HepG2 (cell line): ENCODE measurements around the gene HECTD2. TPM values are rescaled to one million over a fixed set of nuclear protein-coding genes. Genes with fewer than 3 reads are reported as not detected.

ENCODE experiments used
- FOXA3 ChIP-seq: IDR thresholded peaks from 2 replicates; pipeline ENCODE4 v1.6.1; 2016; ENCODE audit warnings: missing genetic modification reagents, missing compliant biosample characterization
- FOXK1 ChIP-seq: sonication (generic); formaldehyde crosslinking; IDR thresholded peaks from 2 replicates; pipeline ENCODE4 v1.4.0; 2020; ENCODE audit warnings: low read depth, missing genetic modification reagents, borderline replicate concordance
- HIVEP1 ChIP-seq: sonication (generic); formaldehyde crosslinking; IDR thresholded peaks from 2 replicates; pipeline ENCODE4 v1.4.0; 2020; ENCODE audit warnings: mild to moderate bottlenecking, missing genetic modification reagents
- KLF16 ChIP-seq, 2 experiments: sonication (generic) in 1 of 2; formaldehyde crosslinking in 1 of 2; IDR thresholded peaks; 2 replicates each; pipeline versions ENCODE4 v1.6.1 to v1.8.0; 2016 to 2023; ENCODE audit warnings: missing genetic modification reagents in 2 of 2, missing compliant biosample characterization in 1 of 2
- NFIB ChIP-seq: sonication (generic); formaldehyde crosslinking; IDR thresholded peaks from 2 replicates; pipeline ENCODE4 v1.9.0; 2021; ENCODE audit warnings: missing genetic modification reagents, mild to moderate bottlenecking, borderline replicate concordance
- WIZ ChIP-seq: sonication (generic); formaldehyde crosslinking; IDR thresholded peaks from 2 replicates; pipeline ENCODE4 v1.5.1; 2020; ENCODE audit warnings: mild to moderate bottlenecking, missing genetic modification reagents
- ZNF703 ChIP-seq: sonication (generic); formaldehyde crosslinking; IDR thresholded peaks from 2 replicates; pipeline ENCODE4 v1.5.1; 2020; ENCODE audit warnings: missing genetic modification reagents, mild to moderate bottlenecking, moderate library complexity, borderline replicate concordance
- ZNF747 ChIP-seq: sonication (generic); formaldehyde crosslinking; IDR thresholded peaks from 2 replicates; pipeline ENCODE4 v1.8.1; 2023; ENCODE audit warnings: missing genetic modification reagents, mild to moderate bottlenecking, borderline replicate concordance
- ZNF777 ChIP-seq: sonication (generic); formaldehyde crosslinking; IDR thresholded peaks from 2 replicates; pipeline ENCODE4 v1.4.0; 2020; ENCODE audit warnings: missing genetic modification reagents
- ZNF816 ChIP-seq: sonication (generic); formaldehyde crosslinking; IDR thresholded peaks from 2 replicates; pipeline ENCODE4 v1.8.0; 2022; ENCODE audit warnings: missing genetic modification reagents, mild to moderate bottlenecking, borderline replicate concordance
- polyA plus RNA-seq, 8 experiments: library from polyadenylated mRNA; depleted of rRNA in 3 of 8; stranded (reverse) in 7 of 8; unstranded in 1 of 8; fragments of >200 nt; fragmentation: Illumina TruSeq in 4 of 8; extraction: Trizol in 4 of 8; gene quantifications; 2 replicates each; pipeline versions ENCODE4 v1.2.1 to v1.2.3, GENCODE V29; 2011 to 2016; ENCODE audit warnings: low read depth in 4 of 8, missing spikeins in 1 of 8, mixed read lengths in 1 of 8; ENCODE audit not compliant: insufficient read depth in 1 of 8
- total RNA-seq, 5 experiments: library from RNA; depleted of rRNA; stranded (reverse); fragments of >200 nt; fragmentation: Illumina TruSeq; extraction: Trizol; gene quantifications; 2 replicates each; pipeline ENCODE4 v1.2.3, GENCODE V29; 2016; ENCODE audit warnings: low read depth in 1 of 5
- TF ChIP-seq, protein P1 (sequence below): sonication (generic); formaldehyde crosslinking; IDR thresholded peaks from 2 replicates; pipeline ENCODE4 v1.5.0; 2020; ENCODE audit warnings: mild to moderate bottlenecking, missing genetic modification reagents
- TF ChIP-seq, protein P2 (sequence below): sonication (generic); formaldehyde crosslinking; IDR thresholded peaks from 2 replicates; pipeline ENCODE4 v1.5.1; 2020; ENCODE audit warnings: mild to moderate bottlenecking, missing genetic modification reagents, moderate library complexity
- TF ChIP-seq, protein P3 (sequence below): sonication (generic); formaldehyde crosslinking; IDR thresholded peaks from 2 replicates; pipeline ENCODE4 v1.5.1; 2020; ENCODE audit warnings: missing genetic modification reagents, mild to moderate bottlenecking, borderline replicate concordance
- TF ChIP-seq, protein P4 (sequence below): sonication (generic); formaldehyde crosslinking; IDR thresholded peaks from 2 replicates; pipeline ENCODE4 v1.8.1; 2022; ENCODE audit warnings: low read depth, mild to moderate bottlenecking, missing genetic modification reagents

The HECTD2 gene
- total and polyA plus RNA-seq, 2 of the 13 experiments (the other 11 are each of a cell fraction or from before 2014, with no cell fraction given): 3.2 to 5.2 TPM

DNA sequence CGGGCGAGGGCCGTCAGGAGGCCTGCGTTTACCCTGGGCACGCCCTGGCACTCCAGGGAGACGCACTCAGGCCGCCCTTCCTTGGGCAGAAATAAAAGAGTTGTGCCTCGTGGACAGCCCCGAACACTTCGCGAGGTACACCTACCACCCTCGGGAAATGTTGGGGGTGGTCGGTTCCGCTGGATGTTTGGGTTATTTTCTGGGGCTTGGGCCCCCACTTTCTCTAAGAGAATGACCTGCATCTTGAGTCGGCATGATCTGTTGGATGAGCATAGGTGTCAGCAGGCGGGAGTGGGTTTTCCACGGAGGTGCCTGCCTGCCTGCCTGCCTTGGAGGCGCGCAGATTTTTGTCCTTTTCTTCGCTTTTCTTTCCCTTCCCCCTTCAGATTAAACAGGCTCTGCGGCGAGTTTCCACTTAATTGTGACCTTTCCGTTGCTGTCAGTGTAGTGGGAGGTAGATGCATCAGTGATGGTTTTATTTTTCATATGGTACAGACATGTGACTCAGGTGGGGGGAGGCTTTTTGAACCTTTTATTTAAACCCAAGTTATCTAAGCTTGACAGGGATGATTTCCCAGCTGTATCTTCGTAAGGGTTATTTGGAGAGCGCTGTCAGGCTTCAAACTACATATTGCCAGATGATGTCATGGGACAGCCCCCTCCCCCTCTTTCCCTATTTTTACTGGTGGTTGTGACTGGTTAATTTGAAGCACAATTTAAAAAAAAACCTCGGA, 661 bp downstream of the HECTD2 start (continued):
- TF ChIP-seq KLF16 (CRISPR knock-in tag; IDR thresholded peaks at IDR 0.05): peak in 1 of 2 experiments; percentile 49; a peak in 1 of 4 replicates
- 0 out of 2 replicates have a peak, but pooled peaks have one; percentile 39 for TF ChIP-seq ZNF703 (CRISPR knock-in tag)
- no peak for TF ChIP-seq FOXK1 (CRISPR knock-in tag)
- TF ChIP-seq, protein P1, sequence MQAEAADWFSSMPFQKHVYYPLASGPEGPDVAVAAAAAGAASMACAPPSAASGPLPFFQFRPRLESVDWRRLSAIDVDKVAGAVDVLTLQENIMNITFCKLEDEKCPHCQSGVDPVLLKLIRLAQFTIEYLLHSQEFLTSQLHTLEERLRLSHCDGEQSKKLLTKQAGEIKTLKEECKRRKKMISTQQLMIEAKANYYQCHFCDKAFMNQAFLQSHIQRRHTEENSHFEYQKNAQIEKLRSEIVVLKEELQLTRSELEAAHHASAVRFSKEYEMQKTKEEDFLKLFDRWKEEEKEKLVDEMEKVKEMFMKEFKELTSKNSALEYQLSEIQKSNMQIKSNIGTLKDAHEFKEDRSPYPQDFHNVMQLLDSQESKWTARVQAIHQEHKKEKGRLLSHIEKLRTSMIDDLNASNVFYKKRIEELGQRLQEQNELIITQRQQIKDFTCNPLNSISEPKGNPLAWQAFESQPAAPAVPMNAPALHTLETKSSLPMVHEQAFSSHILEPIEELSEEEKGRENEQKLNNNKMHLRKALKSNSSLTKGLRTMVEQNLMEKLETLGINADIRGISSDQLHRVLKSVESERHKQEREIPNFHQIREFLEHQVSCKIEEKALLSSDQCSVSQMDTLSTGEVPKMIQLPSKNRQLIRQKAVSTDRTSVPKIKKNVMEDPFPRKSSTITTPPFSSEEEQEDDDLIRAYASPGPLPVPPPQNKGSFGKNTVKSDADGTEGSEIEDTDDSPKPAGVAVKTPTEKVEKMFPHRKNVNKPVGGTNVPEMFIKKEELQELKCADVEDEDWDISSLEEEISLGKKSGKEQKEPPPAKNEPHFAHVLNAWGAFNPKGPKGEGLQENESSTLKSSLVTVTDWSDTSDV (CRISPR knock-in tag): no peak
- TF ChIP-seq, protein P2, sequence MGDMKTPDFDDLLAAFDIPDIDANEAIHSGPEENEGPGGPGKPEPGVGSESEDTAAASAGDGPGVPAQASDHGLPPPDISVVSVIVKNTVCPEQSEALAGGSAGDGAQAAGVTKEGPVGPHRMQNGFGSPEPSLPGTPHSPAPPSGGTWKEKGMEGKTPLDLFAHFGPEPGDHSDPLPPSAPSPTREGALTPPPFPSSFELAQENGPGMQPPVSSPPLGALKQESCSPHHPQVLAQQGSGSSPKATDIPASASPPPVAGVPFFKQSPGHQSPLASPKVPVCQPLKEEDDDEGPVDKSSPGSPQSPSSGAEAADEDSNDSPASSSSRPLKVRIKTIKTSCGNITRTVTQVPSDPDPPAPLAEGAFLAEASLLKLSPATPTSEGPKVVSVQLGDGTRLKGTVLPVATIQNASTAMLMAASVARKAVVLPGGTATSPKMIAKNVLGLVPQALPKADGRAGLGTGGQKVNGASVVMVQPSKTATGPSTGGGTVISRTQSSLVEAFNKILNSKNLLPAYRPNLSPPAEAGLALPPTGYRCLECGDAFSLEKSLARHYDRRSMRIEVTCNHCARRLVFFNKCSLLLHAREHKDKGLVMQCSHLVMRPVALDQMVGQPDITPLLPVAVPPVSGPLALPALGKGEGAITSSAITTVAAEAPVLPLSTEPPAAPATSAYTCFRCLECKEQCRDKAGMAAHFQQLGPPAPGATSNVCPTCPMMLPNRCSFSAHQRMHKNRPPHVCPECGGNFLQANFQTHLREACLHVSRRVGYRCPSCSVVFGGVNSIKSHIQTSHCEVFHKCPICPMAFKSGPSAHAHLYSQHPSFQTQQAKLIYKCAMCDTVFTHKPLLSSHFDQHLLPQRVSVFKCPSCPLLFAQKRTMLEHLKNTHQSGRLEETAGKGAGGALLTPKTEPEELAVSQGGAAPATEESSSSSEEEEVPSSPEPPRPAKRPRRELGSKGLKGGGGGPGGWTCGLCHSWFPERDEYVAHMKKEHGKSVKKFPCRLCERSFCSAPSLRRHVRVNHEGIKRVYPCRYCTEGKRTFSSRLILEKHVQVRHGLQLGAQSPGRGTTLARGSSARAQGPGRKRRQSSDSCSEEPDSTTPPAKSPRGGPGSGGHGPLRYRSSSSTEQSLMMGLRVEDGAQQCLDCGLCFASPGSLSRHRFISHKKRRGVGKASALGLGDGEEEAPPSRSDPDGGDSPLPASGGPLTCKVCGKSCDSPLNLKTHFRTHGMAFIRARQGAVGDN: peak; percentile 14; the same call in 1 of the 2 replicates
- TF ChIP-seq HIVEP1: peak; percentile 37; the same call in 1 of the 2 replicates
- TF ChIP-seq ZNF816 (CRISPR knock-in tag): 0 out of 2 replicates have a peak, but pooled peaks have one; percentile 38
- TF ChIP-seq, protein P3, sequence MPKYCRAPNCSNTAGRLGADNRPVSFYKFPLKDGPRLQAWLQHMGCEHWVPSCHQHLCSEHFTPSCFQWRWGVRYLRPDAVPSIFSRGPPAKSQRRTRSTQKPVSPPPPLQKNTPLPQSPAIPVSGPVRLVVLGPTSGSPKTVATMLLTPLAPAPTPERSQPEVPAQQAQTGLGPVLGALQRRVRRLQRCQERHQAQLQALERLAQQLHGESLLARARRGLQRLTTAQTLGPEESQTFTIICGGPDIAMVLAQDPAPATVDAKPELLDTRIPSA (CRISPR knock-in tag): no peak
- TF ChIP-seq WIZ (CRISPR knock-in tag): 0 out of 2 replicates have a peak, but pooled peaks have one; percentile 44
- TF ChIP-seq FOXA3 (CRISPR knock-in tag): 0 out of 2 replicates have a peak, but pooled peaks have one; percentile 6
- TF ChIP-seq NFIB (CRISPR knock-in tag): no peak
- TF ChIP-seq, protein P4, sequence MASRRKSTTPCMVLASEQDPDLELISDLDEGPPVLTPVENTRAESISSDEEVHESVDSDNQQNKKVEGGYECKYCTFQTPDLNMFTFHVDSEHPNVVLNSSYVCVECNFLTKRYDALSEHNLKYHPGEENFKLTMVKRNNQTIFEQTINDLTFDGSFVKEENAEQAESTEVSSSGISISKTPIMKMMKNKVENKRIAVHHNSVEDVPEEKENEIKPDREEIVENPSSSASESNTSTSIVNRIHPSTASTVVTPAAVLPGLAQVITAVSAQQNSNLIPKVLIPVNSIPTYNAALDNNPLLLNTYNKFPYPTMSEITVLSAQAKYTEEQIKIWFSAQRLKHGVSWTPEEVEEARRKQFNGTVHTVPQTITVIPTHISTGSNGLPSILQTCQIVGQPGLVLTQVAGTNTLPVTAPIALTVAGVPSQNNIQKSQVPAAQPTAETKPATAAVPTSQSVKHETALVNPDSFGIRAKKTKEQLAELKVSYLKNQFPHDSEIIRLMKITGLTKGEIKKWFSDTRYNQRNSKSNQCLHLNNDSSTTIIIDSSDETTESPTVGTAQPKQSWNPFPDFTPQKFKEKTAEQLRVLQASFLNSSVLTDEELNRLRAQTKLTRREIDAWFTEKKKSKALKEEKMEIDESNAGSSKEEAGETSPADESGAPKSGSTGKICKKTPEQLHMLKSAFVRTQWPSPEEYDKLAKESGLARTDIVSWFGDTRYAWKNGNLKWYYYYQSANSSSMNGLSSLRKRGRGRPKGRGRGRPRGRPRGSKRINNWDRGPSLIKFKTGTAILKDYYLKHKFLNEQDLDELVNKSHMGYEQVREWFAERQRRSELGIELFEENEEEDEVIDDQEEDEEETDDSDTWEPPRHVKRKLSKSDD (CRISPR knock-in tag): no peak
- TF ChIP-seq ZNF747 (CRISPR knock-in tag): no peak
- TF ChIP-seq ZNF777 (CRISPR knock-in tag): peak; percentile 93
